Right hindlimb (tissue), 1 donor: ENCODE data around the gene ZYG11B.
"Not testable (repeated sequence)": the region's sequence is repeated elsewhere in the genome, so short reads cannot be mapped to it uniquely, and the experiment has no call there.

Experiments
- DNase-seq: peaks from one replicate; pipeline ENCODE4 v3.0.0-alpha.2; 2018

Gene ZYG11B

GRCh38 chr1:52726265-52727113 is at the start of gene ZYG11B:
Gene ZYG11B, plus strand, starts transcription at chr1:52726453. Its CDS starts 201 bp downstream, at chr1:52726654.
- peak; percentile 96 for DNase-seq

GRCh38 chr1:52677076-52677806 is 49.0 kb upstream of the ZYG11B start:
- no peak for DNase-seq

GRCh38 chr1:52679048-52679447 is 47.2 kb upstream of the ZYG11B start:
- DNase-seq: peak; percentile 46

- DNase-seq: no peak
Observed at GRCh38 chr1:52679498-52679897, 46.8 kb upstream of the ZYG11B start.

GRCh38 chr1:52680353-52680752 is 45.9 kb upstream of the ZYG11B start:
- no peak for DNase-seq

GRCh38 chr1:52681136-52681535 is 45.1 kb upstream of the ZYG11B start:
- DNase-seq: no peak

- no peak for DNase-seq
Observed at GRCh38 chr1:52683367-52683940, 42.8 kb upstream of the ZYG11B start.

GRCh38 chr1:52684545-52684944 is 41.7 kb upstream of the ZYG11B start:
- DNase-seq: no peak

GRCh38 chr1:52686261-52686751 is 39.9 kb upstream of the ZYG11B start:
- peak; percentile 72 for DNase-seq

- DNase-seq: no peak
Observed at GRCh38 chr1:52686830-52687229, 39.4 kb upstream of the ZYG11B start.

- DNase-seq: no peak
Observed at GRCh38 chr1:52691821-52692220, 34.4 kb upstream of the ZYG11B start.

- DNase-seq: no peak
Observed at GRCh38 chr1:52692697-52693096, 33.6 kb upstream of the ZYG11B start.

- not testable (repeated sequence) for DNase-seq
Observed at GRCh38 chr1:52693351-52693750, 32.9 kb upstream of the ZYG11B start.

- no peak for DNase-seq
Observed at GRCh38 chr1:52693843-52694242, 32.4 kb upstream of the ZYG11B start.

GRCh38 chr1:52695627-52696026 is 30.6 kb upstream of the ZYG11B start:
- DNase-seq: no peak

GRCh38 chr1:52697795-52698674 is 28.2 kb upstream of the ZYG11B start, which contains the start of gene COA7:
Gene COA7, minus strand, starts transcription at chr1:52698347. Its CDS starts 21 bp downstream, at chr1:52698326.
- DNase-seq: peak; percentile 92

GRCh38 chr1:52702886-52703787 is 23.1 kb upstream of the ZYG11B start:
- DNase-seq: peak; percentile 91

- DNase-seq: no peak
Observed at GRCh38 chr1:52706136-52706670, 20.1 kb upstream of the ZYG11B start.

GRCh38 chr1:52706941-52707926 is 19.0 kb upstream of the ZYG11B start:
- DNase-seq: no peak
